ENCODE measurements around the gene RFC3.
"Not testable (repeated sequence)": the region's sequence is repeated elsewhere in the genome, so short reads cannot be mapped to it uniquely, and the experiment has no call there.

Gene RFC3, protein sequence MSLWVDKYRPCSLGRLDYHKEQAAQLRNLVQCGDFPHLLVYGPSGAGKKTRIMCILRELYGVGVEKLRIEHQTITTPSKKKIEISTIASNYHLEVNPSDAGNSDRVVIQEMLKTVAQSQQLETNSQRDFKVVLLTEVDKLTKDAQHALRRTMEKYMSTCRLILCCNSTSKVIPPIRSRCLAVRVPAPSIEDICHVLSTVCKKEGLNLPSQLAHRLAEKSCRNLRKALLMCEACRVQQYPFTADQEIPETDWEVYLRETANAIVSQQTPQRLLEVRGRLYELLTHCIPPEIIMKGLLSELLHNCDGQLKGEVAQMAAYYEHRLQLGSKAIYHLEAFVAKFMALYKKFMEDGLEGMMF

GRCh38 chr13:33817901-33818706 is at the start of gene RFC3:
Gene RFC3 (plus strand): TSS chr13:33818149. CDS start chr13:33818179, 30 bp downstream.
- DNase-seq = peak; percentile 78 to 79

DNA sequence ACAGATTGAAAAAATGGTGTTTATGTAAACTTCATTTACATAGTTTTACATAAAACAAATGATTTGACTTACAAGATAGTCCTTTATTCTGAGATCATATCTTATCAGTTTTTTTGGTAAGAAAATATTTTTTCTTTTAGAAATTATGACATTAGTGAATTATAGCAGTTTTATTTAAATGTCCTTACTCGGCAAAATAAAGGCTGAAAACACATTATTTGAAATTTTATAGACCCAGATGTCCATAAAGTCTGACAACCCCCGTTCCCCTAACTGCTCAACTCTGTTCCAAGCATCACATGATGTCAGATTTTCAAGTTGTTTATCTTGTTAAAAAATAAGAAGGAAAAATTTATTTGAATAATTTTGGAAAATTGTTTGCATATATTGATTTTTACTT is 46.7 kb upstream of the RFC3 start:
- DNase-seq = no peak

GRCh38 chr13:33773790-33774462 is 44.0 kb upstream of the RFC3 start:
- DNase-seq = no peak

DNA sequence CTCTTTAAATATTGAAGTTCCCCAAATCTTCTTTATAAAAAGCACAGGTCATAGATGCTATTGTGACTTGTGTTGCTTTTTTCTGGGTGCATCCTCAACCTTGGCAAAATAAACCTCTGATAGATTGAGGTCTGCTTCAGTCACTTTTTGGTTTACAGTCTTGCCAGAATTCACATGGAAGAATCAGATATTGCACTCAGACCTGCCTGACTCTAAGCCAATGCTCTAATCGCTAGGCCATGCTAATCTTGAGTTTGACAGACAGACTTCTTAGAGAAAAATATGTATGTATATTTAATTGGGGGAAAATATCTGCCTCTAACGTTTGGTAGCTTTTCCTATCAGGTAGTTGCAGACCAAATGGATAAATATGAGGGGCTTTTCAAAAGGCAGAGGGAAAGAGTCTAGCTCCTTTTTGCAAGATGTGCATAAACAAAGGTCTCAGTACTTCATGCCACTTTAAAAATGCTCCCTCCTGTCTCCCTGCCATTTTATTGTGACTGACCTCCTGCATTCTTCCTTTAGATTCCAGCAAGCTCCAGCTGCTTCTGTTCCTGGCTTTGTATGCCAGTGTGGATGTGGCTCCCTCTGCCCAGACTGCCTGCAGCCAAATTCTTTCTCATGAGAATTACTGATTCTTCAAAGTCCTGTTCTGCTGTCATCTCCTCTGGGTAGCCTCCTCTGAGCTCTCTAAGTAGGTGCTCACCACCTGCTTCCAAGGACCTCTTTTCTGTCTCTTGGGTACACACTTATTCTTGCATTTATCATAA is 42.4 kb upstream of the RFC3 start:
- DNase-seq = no peak

DNA sequence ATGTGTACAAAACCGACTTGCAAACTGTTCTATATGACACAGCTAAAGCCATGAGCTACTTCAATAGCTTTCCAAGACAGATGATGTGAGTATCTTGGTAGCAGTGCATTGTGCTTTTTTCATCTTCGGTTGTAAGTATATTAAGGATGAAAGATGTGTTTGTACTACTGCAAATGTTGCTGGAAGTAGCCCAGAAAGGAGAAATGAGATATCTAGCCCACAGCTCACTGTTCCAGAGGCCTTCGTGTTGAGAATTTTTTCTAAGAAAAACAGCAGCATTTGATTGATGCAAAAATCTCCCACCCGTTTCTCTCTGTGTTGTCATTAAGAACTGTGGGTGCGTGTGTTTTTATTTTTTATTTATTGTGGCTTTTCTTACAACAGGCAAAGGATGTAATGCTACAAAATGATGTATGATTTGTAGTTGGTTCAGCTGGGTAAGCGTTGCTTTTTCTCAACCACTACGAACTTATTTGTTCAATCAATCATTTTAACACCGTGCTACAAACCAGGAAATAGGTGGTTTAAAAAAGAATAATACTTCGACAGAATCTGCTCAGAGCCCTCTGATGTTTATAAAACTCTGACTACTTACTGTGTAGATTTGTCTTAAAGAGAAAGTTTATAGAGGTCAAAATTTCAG is 41.6 kb upstream of the RFC3 start:
- DNase-seq = no peak

- DNase-seq = no peak
Measured at GRCh38 chr13:33782631-33783030, 35.3 kb upstream of the RFC3 start.

DNA sequence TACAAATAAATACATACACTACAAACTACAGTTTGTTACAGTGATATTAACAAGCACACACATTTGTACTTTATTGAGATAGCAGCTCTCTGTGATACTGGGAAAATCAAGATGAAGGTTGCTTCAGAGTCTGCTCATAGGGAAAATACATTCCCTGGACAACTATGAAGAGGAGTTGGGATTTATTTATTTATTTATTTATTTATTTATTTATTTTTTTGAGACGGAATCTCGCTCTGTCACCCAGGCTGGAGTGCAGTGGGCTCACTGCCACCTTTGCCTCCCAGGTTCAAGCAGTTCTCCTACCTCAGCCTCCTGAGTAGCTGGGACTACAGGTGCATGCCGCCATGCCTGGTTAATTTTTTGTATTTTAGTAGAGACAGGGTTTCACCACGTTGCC is 34.7 kb upstream of the RFC3 start:
- DNase-seq = not testable (repeated sequence)

DNA sequence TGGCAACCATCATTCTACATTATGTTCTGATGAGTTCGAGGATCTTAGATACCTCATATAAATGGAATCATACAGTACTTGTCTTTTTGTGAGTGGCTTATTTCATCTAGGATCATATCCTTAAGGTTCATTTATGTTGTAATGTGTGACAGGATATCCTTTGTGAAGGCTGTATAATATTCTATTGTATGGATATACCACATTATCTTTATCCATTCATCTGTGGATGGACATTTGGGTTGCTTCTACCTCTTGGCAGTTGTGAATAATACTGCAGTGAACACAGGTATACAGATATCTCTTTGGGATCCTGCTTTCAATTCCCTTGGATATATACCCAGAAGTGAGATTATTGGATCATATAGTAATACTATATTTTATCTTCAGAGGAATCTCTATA is 33.2 kb upstream of the RFC3 start:
- DNase-seq = no peak

DNA sequence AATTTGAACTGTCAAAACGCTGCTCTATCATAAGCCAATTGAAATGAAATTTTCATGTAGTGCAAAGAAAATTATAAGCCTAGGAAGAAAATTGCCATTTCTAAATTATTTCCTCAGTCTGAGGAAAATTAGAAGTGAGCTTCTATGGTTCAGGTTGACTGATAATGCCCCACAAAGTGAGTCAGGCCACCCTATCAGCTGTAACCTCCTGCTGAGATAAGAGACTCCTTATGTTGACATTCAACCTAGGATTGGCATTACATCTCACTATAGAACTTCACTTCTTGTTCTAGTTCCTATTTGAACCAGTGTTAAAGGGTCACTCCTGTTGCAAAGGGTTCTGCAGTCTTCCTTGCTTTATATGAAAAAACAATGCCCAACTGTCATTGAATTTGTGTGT is 32.6 kb upstream of the RFC3 start:
- DNase-seq = no peak

DNA sequence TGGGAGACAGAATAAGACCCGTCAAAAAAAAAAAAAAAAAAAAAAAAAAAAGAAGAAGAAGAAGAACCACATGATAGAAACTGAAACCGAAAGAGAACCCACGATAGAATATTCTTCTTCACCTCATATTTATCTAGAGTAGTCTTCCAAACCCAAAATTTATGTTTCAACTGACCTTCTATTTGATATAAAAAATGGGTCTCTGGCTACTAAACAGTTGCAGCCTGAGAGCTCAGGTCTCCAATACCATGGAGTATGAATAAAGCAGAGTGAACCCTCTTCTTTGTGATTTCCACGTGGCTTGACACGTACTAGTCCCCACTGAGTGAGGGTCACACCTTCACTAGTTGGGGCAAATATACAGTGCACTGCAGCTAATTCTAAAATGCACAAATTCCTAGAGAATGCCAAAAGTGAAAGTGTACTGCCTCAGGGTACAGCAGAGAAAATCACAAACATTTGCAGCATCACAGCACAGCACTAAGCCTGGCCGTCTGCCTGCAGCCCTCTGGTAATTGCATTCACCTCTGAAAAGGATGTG is 30.8 kb upstream of the RFC3 start:
- no peak for DNase-seq

GRCh38 chr13:33789066-33789606 is 28.8 kb upstream of the RFC3 start:
- DNase-seq = no peak

GRCh38 chr13:33789739-33790138 is 28.2 kb upstream of the RFC3 start:
- DNase-seq = no peak

DNA sequence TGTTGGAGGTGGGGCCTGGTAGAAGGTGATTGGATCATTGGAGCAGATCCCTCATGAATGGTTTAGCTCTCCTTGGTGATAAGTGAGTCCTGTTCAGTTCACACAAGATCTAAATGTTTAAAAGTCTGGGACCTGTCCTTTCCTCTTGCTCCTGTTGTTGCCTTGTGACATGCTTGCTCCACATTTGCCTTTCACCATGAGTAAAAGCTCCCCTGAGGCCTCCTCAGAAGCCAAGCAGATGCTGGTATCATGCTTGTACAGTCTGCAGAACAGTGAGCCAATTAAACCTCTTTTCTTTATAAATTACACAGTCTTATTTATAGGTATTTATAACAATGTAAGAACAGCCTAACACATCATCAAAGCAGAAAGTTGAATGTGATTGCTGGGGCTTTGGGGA is 24.2 kb upstream of the RFC3 start:
- DNase-seq = no peak

DNA sequence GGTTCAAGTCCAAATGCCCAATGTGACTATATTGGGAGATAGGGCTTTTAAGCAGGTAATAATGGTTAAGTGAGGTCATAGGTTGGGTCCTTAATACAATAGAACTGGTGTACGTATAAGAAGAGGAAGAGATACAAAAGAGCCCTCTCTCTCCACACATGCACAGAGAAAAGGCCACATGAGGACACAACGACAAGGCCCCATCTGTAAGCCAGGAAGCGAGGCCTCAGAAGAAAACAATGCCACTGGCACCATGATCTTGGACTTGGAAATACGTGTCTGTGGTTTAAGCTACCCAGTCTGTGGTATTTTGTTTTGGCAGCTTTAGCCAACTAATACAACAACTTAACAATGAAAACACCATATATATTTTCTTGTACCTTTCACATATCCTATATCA is 23.4 kb upstream of the RFC3 start:
- DNase-seq = peak in 1 of 2 experiments; percentile 9

DNA sequence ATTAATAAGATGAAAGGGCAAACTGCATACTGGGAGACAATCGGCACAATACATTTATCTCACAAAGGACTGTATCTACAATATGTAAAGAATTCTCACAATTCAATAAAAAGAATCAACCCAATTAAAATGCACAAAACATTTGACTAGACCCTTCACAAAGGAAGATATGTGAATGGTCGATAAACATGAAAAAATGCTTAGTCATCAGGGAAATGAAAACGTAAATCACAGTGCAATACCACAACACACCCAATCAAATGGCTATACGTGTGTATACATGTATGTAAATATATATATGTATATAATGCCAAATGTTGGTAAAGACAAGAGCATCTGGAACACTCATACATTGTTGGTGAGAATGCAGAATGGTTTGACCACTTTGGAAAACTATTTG is 21.9 kb upstream of the RFC3 start:
- DNase-seq = no peak

GRCh38 chr13:33797622-33798021 is 20.3 kb upstream of the RFC3 start:
- no peak for DNase-seq

DNA sequence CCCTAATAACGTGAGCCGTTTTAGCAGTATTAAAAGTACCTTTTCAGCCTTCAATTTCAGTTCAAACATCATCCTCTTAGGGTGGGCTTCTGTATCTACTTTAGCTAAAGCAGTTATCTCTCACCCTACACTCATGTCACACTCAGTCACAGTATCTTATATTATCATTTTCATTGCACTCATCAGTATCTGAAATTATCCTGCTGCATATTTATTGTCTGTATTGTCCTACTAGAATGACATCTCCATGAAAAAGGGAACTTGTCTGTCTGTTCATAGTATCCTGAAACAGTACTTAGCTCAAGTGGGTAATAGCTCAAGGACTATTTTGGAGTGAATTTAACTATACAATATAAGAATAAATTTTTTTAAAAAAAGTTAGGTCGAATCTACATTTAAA is 19.9 kb upstream of the RFC3 start:
- no peak for DNase-seq

GRCh38 chr13:33799950-33800592 is 17.9 kb upstream of the RFC3 start:
- peak; percentile 21 to 24 for DNase-seq

GRCh38 chr13:33800646-33801186 is 17.2 kb upstream of the RFC3 start:
- no peak for DNase-seq

DNA sequence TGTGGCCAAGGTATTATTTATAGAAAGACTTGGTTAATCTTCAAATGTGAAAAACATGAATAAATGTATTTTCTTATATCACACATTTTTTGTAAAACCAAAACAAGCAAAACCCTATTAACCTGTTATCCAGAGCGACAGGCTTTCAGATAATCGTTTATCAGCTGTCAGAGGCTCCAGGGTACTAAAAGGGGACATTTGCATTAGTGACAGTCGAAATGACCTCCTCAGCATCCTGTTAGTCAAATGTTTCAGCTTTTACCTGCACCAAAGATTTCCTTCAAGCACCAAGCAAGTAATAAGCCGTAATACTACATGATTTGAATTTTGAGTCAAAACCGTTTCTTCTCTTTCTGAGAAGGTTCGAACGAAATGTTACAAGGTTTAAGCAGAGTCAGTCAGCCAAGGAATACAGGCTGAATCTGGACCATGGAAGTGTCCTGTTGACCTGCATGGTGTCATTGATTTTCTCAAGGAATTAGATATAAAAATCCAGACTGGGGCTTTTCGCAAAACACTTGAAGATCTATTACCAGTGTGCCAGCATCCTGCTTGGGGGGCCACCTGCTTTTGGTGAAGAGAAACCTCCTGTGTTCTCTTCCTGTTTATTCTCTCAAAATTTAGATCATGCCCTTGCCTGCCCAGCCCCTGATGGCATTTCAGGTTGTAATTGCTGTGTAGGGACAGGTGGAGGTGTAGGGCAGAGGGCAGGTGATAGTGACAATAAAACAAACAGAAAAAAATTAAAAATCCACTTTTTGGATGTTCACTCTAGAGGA is 11.3 kb upstream of the RFC3 start:
- no peak for DNase-seq
